ENCODE measurements around the gene VAMP1.

VAMP1 gene

DNA sequence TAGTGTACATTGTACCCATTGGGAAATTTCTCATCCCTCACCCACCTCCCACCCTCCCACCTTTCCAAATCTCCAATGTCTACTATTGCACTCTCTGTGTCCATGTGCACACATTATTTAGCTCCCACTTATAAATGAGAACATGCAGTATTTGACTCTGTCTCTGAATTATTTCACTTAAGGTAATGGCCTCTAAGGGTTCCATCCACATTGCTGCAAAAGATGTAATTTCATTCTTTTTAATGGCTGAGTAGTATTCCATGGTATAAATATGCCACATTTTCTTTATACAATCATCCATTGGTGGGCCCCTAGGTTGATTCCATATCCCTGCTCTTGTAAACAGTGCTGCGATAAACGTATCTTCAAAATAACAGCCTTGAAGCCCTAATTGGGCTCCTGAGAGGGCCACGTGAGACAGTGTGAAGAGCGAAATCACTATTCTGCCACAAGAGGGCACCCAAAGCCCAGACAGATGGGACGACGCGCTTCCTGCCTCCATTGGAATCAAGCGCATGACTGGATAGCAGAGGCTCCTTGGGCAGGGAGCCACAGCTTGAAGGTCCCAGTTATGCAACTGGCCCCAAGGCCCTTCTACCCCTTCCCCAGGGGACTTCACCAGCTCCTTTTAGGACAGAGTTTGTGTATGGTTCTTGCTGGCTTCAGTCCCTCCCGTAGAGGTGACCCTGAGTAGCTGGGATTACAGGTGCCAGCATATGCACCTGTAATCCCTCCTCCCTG is 47.0 kb downstream of the VAMP1 start:
- DNase-seq: peak; percentile 56 to 74

DNA sequence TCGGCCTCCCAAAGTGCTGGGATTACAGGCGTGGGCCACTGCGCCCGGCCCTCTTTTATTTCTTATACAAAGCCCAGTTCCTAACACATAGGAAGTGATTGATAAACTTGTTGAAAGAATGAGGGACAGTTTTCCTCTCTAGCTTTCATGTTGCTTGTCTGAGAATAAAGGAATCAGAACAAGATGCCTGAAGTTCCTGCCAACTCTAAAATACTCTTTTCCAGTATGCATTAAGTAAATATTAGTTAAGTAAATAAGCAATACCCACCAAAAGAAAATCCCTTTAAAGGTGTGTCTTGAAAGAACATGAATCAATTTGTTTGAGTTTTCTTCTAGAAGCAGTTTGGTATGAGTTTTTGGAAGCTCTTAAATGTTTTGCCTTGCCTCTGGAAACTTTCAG is 50.1 kb downstream of the VAMP1 start:
- no peak for DNase-seq

DNA sequence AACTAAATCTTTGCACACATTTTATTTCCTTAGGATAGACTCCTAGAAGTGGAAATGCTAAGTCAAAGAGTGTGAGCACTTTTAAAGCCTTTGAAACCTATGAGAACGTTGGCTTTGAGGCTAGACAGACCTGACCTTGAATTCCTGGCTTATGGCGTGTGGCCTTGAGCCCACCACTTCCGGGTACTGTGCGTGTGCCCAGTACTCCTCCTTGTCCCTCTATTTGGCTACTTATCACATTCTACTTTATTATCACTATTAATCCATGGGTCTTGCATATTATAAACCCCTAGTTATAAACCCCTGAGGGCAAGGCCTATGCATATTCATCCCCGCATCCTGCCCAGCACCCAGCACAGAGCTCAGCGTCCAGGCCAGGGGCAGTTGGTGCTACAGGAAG is 51.7 kb downstream of the VAMP1 start:
- DNase-seq: no peak

DNA sequence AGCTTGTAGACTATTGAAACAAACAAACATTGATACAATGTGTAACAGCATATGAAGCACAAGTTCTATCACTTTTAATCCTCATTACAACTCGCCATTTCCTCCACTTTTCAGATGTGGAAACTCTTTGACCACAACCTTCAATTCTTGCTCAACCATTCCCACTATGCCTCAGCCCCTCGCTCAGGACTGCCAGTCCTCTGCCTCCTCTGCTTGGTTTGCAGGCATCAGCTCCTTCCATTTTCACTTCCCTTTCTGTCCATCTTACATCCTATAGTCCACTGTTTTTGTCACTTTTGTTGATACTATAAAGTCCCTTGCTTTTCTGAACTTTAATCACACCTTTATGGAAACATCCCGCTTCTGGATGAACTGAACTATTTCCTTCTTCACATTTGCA is 53.9 kb downstream of the VAMP1 start:
- DNase-seq: no peak
